HG03575 (cell line): ENCODE data around the gene FBRSL1.

ENCODE experiments used
- ATAC-seq: cut with Tn5 transposase; IDR thresholded peaks from one replicate; pipeline ENCODE4 v1.9.1; 2021; ENCODE audit not compliant: unreplicated experiment, insufficient number of reproducible peaks, low FRiP score; ENCODE audit errors: extremely low read depth

Gene FBRSL1

GRCh38 chr12:132544080-132544397, 54.1 kb downstream of the FBRSL1 start:
- ATAC-seq, result no peak

GRCh38 chr12:132544498-132544897, 54.5 kb downstream of the FBRSL1 start:
- no peak for ATAC-seq

GRCh38 chr12:132545164-132545953, 55.4 kb downstream of the FBRSL1 start:
- ATAC-seq, result no peak

GRCh38 chr12:132545955-132546354, 56.0 kb downstream of the FBRSL1 start:
- no peak for ATAC-seq

- ATAC-seq, result no peak
These were observed 56.7 kb downstream of the FBRSL1 start for GRCh38 chr12:132546647-132547046.

GRCh38 chr12:132547205-132547740, 57.3 kb downstream of the FBRSL1 start:
- no peak for ATAC-seq

GRCh38 chr12:132548430-132549058, 58.6 kb downstream of the FBRSL1 start:
- no peak for ATAC-seq

GRCh38 chr12:132549059-132549458, 59.1 kb downstream of the FBRSL1 start:
- no peak for ATAC-seq

- no peak for ATAC-seq
These were observed 60.3 kb downstream of the FBRSL1 start for GRCh38 chr12:132550014-132550802.

GRCh38 chr12:132550830-132551640, 61.1 kb downstream of the FBRSL1 start:
- ATAC-seq, result no peak

- no peak for ATAC-seq
These were observed 61.7 kb downstream of the FBRSL1 start for GRCh38 chr12:132551641-132552031.

- no peak for ATAC-seq
These were observed 65.1 kb downstream of the FBRSL1 start for GRCh38 chr12:132554845-132555630.

- ATAC-seq, result no peak
These were observed 65.7 kb downstream of the FBRSL1 start for GRCh38 chr12:132555686-132556085.

GRCh38 chr12:132556216-132556615, 66.3 kb downstream of the FBRSL1 start:
- ATAC-seq, result no peak

- ATAC-seq, result no peak
These were observed 66.8 kb downstream of the FBRSL1 start for GRCh38 chr12:132556801-132557200.

GRCh38 chr12:132557291-132558015, 67.5 kb downstream of the FBRSL1 start:
- ATAC-seq, result no peak

- no peak for ATAC-seq
These were observed 68.3 kb downstream of the FBRSL1 start for GRCh38 chr12:132558042-132558856.
